ENCODE results near the gene MPP4.

Gene MPP4

GRCh38 chr2:201622306-201622970 lies 76.0 kb downstream of the MPP4 start:
- no peak for TF ChIP-seq PATZ1 (CRISPR knock-in tag; IDR thresholded peaks at IDR 0.05; ENCODE audit: borderline replicate concordance)
- TF ChIP-seq ESRRG (CRISPR knock-in tag; IDR thresholded peaks at IDR 0.05): no peak
- no peak for TF ChIP-seq BACH2 (CRISPR knock-in tag; IDR thresholded peaks at IDR 0.05; ENCODE audit: borderline replicate concordance)
- no peak for TF ChIP-seq ZNF565 (CRISPR knock-in tag; conservative IDR thresholded peaks at IDR 0.05; ENCODE audit: low read depth)
- no peak for TF ChIP-seq ARNTL (CRISPR knock-in tag; IDR thresholded peaks at IDR 0.05; ENCODE audit: borderline replicate concordance, low read depth)
- TF ChIP-seq RARB (CRISPR knock-in tag; IDR thresholded peaks at IDR 0.05): no peak
- no peak for TF ChIP-seq ISL1 (CRISPR knock-in tag; IDR thresholded peaks at IDR 0.05)
- TF ChIP-seq CSRNP3 (CRISPR knock-in tag; IDR thresholded peaks at IDR 0.05): no peak
- TF ChIP-seq CREB5 (CRISPR knock-in tag; IDR thresholded peaks at IDR 0.05; ENCODE audit: low read depth): no peak
- TF ChIP-seq POU6F1 (CRISPR knock-in tag; IDR thresholded peaks at IDR 0.05; ENCODE audit: borderline replicate concordance, low read depth): no peak
- TF ChIP-seq TSHZ2 (CRISPR knock-in tag; IDR thresholded peaks at IDR 0.05): no peak
- TF ChIP-seq TOX (CRISPR knock-in tag; IDR thresholded peaks at IDR 0.05; ENCODE audit: borderline replicate concordance): no peak
- no peak for TF ChIP-seq PPARA (CRISPR knock-in tag; IDR thresholded peaks at IDR 0.05; ENCODE audit: borderline replicate concordance)
- TF ChIP-seq GLIS3 (CRISPR knock-in tag; IDR thresholded peaks at IDR 0.05): no peak
- TF ChIP-seq ZC3H10 (CRISPR knock-in tag; IDR thresholded peaks at IDR 0.05): no peak
- no peak for TF ChIP-seq ZFP3 (CRISPR knock-in tag; IDR thresholded peaks at IDR 0.05)
- no peak for TF ChIP-seq ZNF70 (CRISPR knock-in tag; IDR thresholded peaks at IDR 0.05)
- no peak for TF ChIP-seq ZFP30 (CRISPR knock-in tag; IDR thresholded peaks at IDR 0.05)
- no peak for TF ChIP-seq OSR1 (CRISPR knock-in tag; IDR thresholded peaks at IDR 0.05)

GRCh38 chr2:201621293-201621999 lies 77.0 kb downstream of the MPP4 start:
- ATAC-seq: peak; percentile 23
- TF ChIP-seq CREB5 (CRISPR knock-in tag; IDR thresholded peaks at IDR 0.05; ENCODE audit: low read depth): no peak
- no peak for TF ChIP-seq ISL1 (CRISPR knock-in tag; IDR thresholded peaks at IDR 0.05)
- TF ChIP-seq BACH2 (CRISPR knock-in tag; IDR thresholded peaks at IDR 0.05; ENCODE audit: borderline replicate concordance): no peak

More at GRCh38 chr2:201622306-201622970, 76.0 kb downstream of the MPP4 start:
- ATAC-seq: no peak

All from SK-N-SH treated with all-trans-retinoic acid at 6 μM for 48 hours (cell line).